ENCODE results near the gene DMBX1. TPM values are rescaled to one million over a fixed set of nuclear protein-coding genes. Genes with fewer than 3 reads are reported as not detected.

DMBX1 gene
- total and polyA plus RNA-seq, 9 of the 15 experiments (the other 6 are each of a cell fraction or from before 2014, with no cell fraction given): 0.25 to 4.3 (median 1.0) TPM

GRCh38 chr1:46525253-46525983 lies 35.8 kb downstream of the DMBX1 start:
- no peaks in the 10 kb centered on the region for H3K9me3 ChIP-seq (replicated peaks; ENCODE audit: control insufficient read depth, insufficient read depth, low read depth, low read length)
- BruUV-seq (replicated peaks): no TSS peak
- H3K36me3 ChIP-seq (ENCODE audit: control insufficient read depth, insufficient read depth, low read length): no peaks in the 10 kb centered on the region
- no peaks in the 10 kb centered on the region for H3K79me2 ChIP-seq (ENCODE audit: control insufficient read depth, insufficient read depth, low read length)
- peak; percentile 64 for TF ChIP-seq NFIC (IDR thresholded peaks at IDR 0.05)
- TF ChIP-seq CXXC5 (CRISPR knock-in tag; IDR thresholded peaks at IDR 0.05): peak; percentile 20; the same call in 1 of the 2 replicates
- TF ChIP-seq BCOR (IDR thresholded peaks at IDR 0.05): peak; percentile 42; the same call in 1 of the 2 replicates
- TF ChIP-seq, protein P1, sequence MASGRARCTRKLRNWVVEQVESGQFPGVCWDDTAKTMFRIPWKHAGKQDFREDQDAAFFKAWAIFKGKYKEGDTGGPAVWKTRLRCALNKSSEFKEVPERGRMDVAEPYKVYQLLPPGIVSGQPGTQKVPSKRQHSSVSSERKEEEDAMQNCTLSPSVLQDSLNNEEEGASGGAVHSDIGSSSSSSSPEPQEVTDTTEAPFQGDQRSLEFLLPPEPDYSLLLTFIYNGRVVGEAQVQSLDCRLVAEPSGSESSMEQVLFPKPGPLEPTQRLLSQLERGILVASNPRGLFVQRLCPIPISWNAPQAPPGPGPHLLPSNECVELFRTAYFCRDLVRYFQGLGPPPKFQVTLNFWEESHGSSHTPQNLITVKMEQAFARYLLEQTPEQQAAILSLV (tag; IDR thresholded peaks at IDR 0.05): no peak
- no peak for TF ChIP-seq NFYB (IDR thresholded peaks at IDR 0.05; ENCODE audit: extremely low read depth, insufficient read length)
- TF ChIP-seq SPI1 (IDR thresholded peaks at IDR 0.05; ENCODE audit: borderline replicate concordance, low read depth, low read length): peak; percentile 29; the same call in 1 of the 2 replicates
- TF ChIP-seq KAT7 (CRISPR knock-in tag; IDR thresholded peaks at IDR 0.05; ENCODE audit: borderline replicate concordance): 0 out of 2 replicates have a peak, but pooled peaks have one; percentile 44
- no peak for TF ChIP-seq NFRKB (IDR thresholded peaks at IDR 0.05; ENCODE audit: low read depth)
- 0 out of 2 replicates have a peak, but pooled peaks have one; percentile 24 for TF ChIP-seq GABPB1 (CRISPR knock-in tag; IDR thresholded peaks at IDR 0.05)
- TF ChIP-seq TCF7 (IDR thresholded peaks at IDR 0.05; ENCODE audit: borderline replicate concordance): no peak
- TF ChIP-seq SMAD4 (CRISPR knock-in tag; conservative IDR thresholded peaks at IDR 0.05): peak; percentile 22; the same call in 1 of the 2 replicates
- peak; percentile 2 for TF ChIP-seq KDM5B (IDR thresholded peaks at IDR 0.05; ENCODE audit: insufficient replicate concordance, low read depth, low read length)
- TF ChIP-seq, protein P2, sequence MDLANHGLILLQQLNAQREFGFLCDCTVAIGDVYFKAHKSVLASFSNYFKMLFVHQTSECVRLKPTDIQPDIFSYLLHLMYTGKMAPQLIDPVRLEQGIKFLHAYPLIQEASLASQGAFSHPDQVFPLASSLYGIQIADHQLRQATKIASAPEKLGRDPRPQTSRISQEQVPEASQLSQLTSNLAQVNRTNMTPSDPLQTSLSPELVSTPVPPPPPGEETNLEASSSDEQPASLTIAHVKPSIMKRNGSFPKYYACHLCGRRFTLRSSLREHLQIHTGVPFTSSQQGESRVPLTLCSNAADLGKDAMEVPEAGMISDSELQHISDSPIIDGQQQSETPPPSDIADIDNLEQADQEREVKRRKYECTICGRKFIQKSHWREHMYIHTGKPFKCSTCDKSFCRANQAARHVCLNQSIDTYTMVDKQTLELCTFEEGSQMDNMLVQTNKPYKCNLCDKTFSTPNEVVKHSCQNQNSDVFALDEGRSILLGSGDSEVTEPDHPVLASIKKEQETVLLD (IDR thresholded peaks at IDR 0.05): no peak
- CTCF ChIA-PET (ENCODE audit: low intra/inter-chr PET ratio): interaction anchor here (6.0 to 7.0 kb wide), 2 partner anchors 47 to 81 kb away, joined by 137 to 144 read pairs; no protein-coding TSS in a partner anchor
- DNase-seq (ENCODE audit: extremely low read depth in 1 of 4, low spot score in 3 of 4) (no peak), FAIRE-seq (no peak), ATAC-seq (no peak)
- no peaks in the 10 kb centered on the region for H4K20me1 ChIP-seq (replicated peaks; ENCODE audit: control insufficient read depth, insufficient read depth, low read length)
- H3K9ac ChIP-seq (ENCODE audit: insufficient read depth in 1 of 2, low read depth in 2 of 2, low read length in 2 of 2): peak overlapping the region in 1 of 2 experiments; percentile 5; a peak in 1 of 4 replicates
- peaks cover 4% of the 10 kb centered on the region for H3K9me1 ChIP-seq (ENCODE audit: control insufficient read depth, insufficient read depth, low read length)
- H2AFZ ChIP-seq (ENCODE audit: low read depth, low read length): no peak overlapping the region
- H3K27me3 ChIP-seq (ENCODE audit: control insufficient read depth in 2 of 2, insufficient read depth in 2 of 2, low read length in 2 of 2): no peaks in the 10 kb centered on the region
- POLR2A ChIA-PET: interaction anchor here (0.6 to 1.8 kb wide), 6 partner anchors 12 to 249 kb away, joined by 3 to 6 read pairs (median 4); no protein-coding TSS in a partner anchor
- H3K4me3 ChIP-seq: no peak overlapping the region
- intact Hi-C loops (cut with micrococcal nuclease): no loop called here
- peaks cover 69 to 71% of the 10 kb centered on the region in 2 experiments for H3K4me1 ChIP-seq (replicated peaks in 1 of 2; ENCODE audit: control insufficient read depth in 2 of 2, insufficient read depth in 2 of 2, low read length in 2 of 2)
- in situ Hi-C loops (cut with MboI): loop anchor here (5.0 kb wide), 2 partner anchors 48 to 78 kb away; no protein-coding TSS in a partner anchor
- H3K4me2 ChIP-seq (ENCODE audit: insufficient read depth, low read length): no peak overlapping the region
- whole genome bisulfite sequencing (ENCODE audit: insufficient coverage, low coverage, missing lambda C conversion rate): 70% methylated on average over 13 of the region's 13 CpGs
- H3K27ac ChIP-seq (ENCODE audit: extremely low read depth, low read depth, low read length): no peak overlapping the region
